Activated effector memory CD4-positive, alpha-beta T cell treated with Interleukin-2 at 50 U/mL for 16 hours (primary cell): ENCODE data around the gene GORASP1.

Source experiments
- DNase-seq: peaks from one replicate; pipeline ENCODE4 v3.0.0-alpha.2; 2020

The GORASP1 gene

DNA sequence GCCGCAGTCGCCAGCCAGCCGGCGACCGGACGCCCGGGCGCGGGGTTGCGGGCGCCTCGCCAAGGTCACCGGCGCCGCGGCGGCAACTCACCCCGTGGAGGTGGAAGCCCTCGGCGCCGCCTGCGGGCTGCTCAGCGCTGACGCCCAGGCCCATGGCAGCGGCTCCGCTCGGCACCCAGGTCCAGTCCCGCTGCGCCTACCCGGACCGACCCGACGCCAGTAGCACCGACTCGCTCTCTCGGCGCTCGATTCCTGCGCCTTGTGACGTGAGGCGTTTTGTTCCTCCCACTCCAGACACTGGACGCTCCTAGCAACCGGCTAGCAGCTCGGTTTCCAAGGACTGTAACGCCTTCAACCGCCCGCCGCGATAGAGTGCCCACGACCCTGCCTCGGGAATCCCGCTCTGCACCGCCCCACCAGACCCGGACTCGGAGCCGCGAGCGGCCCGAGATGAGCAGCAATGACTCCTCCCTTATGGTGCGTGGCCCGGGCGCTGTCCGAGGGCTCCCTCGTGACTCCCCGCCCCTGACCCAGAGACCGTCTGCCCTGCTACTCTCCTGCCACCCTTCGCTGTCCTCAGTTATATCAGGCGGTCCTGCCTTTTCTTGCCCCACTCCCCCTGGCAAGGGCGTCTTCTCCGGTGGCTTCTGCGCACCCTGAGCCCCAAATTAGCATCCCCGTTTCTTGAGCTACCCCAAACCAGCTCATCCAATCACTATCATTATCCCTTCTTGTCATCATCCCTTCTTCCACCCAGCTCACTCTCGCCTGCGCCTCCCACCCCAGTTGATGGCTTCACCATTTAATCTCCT lies at the start of gene GORASP1, which contains the start of gene TTC21A:
Gene GORASP1 (minus strand): TSS at position 240 of the 812 bp plus-strand sequence. CDS start 86 bp downstream, at position 154.
Gene TTC21A (plus strand): TSS at position 293 of the 812 bp plus-strand sequence. CDS start 158 bp downstream, at position 451.
- peak; percentile 40 for DNase-seq

GRCh38 chr3:39156421-39156820 lies 49.0 kb upstream of the GORASP1 start:
- no peak for DNase-seq

DNA sequence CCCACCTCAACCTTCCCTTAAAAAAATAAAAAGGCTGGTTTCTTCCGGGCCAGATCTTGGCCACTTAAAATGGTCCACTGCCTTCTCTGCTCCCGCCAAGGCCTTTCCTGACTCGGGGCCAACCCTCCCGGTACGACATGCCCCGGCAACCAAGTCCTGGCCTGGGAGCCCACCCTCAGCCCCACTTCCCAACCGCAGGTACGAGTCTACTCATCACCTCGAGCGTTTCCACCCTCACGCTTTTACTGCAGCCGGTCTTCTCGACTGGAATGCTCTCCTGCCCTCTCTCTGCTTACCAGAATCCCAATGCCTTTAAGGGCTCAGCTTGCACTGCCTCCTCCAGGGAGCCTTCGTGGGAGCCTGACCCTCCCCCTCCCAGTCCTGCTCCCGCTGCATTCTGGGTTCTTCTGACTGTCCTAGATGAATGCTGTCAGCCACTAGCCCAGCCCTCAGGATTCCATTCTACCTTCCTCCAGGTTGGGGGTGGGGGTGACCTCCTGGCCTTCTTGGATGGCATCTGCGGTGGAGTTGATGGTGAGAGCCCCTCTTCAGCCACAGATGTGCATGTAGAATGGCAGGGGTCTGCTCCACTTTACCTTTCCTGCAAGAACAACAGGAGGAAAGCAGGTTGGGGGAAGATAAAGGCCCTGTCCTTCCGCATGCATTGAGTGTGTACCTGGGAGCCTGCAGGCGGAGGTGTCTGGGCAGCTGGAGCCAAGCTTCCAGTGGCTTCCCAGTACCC lies 47.0 kb upstream of the GORASP1 start:
- DNase-seq: no peak

DNA sequence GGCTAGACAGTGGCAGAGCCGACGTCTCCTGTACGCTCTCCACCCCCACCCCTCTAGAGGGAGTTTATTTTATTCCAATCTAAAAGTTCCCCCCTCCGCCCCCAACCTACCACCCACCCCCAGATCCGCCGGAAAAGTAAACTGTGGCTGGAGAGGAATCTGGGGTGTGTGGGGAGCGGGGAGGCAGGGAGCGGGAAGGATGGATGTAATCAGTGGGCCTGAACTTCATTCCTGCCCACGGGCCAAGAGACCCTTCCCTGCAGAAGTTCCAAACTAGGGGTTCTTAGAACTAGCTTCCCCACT lies 46.5 kb upstream of the GORASP1 start:
- DNase-seq: no peak

DNA sequence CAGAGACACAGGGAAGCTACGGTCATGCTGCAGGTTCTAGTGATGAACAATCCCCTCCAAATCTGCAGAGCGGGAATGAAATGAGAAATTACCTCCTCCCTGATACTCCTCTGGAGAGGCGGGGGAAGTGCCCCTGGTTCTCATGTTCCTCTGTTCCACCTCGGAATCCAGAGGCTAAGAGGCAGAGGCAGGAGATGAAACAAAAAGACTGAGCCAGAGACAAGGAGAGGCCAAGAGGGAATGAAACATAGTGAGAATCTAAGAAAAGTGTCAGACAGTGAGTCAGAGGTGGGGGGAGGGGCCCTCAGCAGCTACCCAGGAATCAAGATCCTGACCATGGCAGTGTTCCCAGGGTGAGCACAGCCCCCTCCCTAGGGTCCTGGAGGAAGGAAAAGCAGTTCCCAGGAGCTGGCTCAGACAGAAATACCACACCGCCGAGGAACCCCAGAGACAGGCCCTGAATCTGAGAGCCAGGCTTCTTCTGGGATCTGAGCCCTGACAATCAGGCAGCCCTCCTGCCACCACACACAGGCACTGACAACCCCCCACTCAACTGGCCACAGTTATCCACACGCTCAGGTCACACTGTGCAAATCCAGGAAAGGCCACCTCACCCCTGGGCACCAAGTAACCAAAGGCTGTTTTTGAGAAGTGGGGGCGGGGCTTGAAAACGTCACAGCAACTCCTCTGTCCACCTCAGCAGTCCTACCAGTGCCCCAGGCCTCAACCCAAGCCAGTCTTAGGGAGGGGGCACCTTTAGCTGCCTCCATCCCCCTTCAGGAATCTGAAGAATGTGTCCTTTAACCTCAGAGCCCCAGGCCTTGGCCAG lies 43.6 kb upstream of the GORASP1 start:
- DNase-seq: no peak

DNA sequence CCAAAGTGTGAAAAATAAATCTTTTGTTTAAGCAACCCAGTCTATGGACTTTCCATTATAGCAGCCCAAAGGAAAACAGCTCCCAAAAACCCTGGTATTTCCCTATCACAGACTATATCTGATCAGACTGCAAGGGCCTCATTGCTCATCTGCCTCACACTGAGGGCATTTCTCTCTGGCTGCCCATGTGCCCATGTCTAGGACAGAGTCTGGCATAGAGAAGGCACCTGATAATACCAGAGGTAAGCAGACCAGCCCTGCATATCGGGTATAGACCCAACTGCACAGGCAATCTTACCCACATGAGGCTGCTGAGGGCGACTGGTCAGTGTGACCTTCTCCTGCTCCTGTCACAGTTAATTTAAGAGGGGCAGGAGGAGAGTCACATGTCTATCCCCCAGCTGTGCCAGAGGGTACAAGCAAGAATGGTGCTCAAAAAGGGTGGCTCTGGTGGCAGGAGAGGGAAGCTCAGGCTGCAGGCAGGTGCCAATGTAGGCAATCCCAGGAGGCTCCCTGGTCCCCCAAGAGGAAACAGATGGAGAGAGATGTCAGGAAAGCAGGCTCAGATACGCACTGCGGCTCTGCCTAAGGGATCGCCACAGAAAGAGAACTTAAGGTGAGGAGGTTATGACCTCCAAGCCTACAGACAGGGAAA lies 42.8 kb upstream of the GORASP1 start:
- DNase-seq: no peak

DNA sequence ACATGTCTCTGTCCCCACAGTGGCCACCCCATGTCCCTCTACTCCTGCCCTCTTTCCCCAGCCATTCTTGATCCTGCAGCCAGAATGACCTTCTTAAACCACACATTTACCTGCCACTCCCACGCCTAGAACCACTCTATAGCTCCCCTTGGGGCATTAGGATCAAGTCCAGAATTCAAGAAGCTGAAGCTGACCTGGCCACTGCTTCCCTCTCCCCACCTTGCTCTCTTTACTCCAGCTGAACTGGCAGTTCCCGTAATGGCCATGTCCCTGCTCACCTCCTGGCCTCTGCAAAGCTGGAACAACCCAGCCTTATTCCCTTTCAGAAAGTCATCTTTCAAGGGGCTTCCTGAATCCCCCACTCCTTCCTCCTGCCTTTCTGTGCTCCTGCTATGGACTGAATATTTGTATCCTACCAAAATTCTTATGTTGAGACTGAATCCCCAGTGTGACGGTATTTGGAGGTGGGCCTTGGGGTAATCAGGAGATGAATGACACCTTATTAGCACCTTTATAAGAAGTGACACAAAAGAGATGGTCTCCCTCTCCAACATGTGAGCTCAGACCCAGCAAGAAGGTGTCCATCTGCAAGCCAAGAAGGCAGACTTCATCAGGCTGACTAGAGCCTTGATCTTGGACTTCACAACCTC lies 42.2 kb upstream of the GORASP1 start:
- no peak for DNase-seq

DNA sequence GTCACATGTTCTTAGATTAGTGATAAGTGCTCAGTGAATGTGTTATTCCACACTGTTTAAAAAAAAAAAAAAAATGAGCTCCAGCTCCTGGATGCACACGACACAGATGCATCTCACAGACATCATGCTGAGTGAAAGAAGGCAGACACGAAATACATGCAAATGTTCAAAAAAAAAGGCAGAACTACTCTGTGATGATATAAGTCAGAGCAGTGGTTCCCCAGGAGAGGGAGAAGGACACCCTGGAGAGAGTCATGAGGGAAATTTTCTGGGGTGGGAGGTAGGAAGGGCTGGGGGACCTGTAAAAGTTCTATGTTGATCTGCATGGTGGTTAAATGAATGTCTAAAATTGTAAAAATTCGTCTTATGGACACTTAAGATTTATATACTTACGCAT lies 41.6 kb upstream of the GORASP1 start:
- DNase-seq: no peak

- no peak for DNase-seq
These were observed 41.1 kb upstream of the GORASP1 start for GRCh38 chr3:39148435-39149058.

DNA sequence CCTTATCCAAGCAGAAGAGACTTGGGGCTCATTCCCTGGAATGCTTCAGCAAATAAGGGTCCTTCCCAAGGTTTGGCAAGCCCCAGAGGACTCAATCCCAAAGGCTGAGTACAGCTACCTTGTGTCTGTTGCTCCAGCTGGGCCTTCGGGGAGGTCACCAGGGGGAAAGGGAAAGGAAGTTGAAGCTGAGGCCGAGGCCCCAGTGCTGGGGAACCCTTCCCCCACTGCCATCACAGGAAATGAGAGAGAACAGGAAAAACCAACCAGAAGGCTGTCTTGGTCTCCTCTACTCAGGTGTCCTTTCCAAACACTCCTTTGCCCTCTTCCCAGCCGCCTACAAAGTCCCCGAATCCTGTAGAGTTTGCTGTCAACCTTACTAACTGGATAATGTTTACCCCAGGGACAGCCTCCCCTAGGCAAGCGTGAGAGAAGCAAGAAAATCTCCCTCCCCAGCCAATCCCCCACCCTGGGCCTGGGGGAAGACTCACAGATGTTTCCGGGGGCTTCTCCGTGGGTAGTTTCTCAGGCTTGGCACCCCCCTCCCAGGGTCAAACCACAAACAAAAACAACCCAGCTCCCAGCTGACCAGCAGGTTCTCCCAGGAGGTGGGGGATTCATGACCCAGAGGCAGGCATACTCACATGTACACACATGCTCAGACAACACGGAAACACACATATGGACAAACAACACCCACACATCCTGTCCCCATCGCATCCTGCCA lies 40.4 kb upstream of the GORASP1 start:
- DNase-seq: no peak

DNA sequence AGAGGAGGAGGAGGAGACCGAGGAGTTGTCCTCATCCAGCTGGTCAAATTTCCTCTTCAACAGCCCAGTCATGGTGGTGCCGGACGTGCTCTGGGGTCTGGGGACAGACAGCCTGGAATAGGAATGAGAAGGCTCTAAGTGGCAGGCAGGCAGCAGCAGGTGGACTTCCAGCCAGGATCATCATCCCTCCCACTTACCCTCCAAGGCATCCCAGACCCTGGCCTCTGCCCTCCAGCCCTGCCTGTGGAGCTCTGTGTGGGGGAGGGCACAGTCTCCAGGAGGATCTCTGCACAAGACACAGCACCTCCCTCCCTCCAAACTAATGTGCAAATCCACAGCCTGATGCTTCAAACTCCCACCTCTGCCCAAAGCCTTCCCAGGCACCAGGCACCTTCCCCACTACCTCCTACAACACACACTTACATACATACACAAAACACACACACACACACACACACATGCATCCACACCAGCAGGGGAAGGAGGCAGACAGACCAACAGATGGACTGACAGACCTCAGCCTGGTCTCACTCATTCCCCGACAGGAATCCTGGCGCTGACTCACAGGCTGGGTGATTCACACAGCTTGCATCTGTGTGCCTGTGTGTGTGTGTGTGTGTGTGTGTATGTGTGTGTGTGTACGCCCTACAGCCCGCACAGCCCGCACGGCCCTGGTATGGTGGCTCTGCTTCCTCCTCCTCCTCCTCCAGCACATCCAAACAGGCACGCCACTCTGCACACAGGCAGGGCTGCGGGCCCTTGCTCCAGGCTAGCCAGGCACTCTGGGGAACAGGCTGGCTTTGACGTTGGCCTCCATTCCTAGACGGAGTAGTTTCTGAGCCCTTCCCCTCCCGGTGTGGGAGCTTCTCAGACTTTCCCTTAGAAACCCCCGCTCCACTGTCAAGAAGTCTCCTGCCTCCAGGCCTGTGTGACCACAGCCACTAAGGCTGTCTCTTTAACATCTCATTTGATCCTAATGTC lies 39.5 kb upstream of the GORASP1 start:
- peak; percentile 63 for DNase-seq

- no peak for DNase-seq
These were observed 38.7 kb upstream of the GORASP1 start for GRCh38 chr3:39146083-39146501.

- DNase-seq: no peak
These were observed 37.4 kb upstream of the GORASP1 start for GRCh38 chr3:39144748-39145380.

DNA sequence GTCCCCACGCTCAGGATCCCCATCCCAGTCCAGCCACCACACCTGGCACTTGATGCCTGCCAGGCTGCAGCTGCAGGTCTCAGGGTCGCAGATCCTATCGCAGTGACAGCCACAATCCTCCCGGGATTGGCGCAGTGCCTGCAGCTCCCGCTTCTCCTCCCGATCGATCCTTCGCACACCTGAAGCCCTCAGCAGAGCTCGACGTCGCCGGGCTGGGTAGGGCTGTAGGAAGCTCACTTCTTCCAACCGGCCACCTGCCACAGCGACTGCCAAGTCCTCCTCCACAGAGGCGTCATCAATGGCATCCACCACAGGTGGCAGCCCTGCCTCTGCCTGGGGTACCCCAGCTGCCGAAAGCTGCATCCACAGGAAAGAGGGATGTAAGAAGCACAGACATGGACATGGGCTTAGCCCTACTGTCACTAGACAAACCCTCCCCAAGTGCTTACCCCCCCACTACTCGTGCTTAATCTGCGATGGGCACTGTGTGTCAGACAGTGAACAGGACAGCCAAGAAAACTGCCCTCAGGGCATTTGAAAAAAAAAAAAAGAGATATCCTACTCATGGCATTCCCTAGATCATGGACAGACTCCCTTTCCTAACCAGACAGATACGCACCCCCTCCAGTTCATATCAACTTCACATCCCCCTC lies 36.8 kb upstream of the GORASP1 start:
- no peak for DNase-seq

DNA sequence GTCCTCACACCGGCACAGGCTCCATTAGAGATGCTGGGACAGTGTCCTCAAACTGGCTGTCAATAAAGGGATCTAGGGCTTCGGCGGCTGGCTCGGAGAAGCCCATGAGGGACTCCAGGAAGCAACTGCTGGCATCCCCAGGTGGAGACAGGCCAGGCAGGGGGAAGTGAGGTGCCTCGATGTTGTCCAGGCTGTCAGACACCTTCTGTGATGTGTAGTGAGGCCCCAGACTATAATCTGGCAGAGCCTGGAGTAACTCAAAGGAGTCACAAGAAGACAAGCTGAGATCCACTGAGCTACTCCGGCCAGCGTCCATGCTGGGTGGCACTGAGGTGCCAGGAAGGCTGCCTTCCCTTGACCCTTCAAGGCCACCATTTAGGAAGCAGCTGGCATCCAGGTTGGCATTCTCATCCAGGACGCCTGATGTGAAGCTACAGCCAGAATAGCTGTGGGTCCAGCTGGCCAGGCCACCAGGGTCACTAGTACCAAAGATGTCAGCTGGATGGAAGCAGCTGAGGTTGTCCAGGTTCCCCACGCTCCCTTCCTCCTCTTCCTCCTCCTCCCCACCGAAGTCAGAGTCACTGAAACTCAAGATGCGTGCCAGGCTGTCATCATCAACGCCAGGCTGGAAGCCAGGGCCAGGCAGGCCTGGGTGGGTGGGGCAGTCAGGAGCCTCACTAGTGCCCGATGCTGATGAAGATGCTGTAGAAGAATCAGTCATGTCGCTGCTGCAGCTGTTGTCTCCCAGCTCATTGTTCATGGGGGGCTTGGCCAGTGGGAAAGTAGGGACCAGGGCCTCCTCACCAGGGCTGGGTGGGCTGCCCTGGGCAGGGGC lies 35.8 kb upstream of the GORASP1 start:
- no peak for DNase-seq

- DNase-seq: no peak
These were observed 34.6 kb upstream of the GORASP1 start for GRCh38 chr3:39142067-39142466.

- no peak for DNase-seq
These were observed 34.0 kb upstream of the GORASP1 start for GRCh38 chr3:39141171-39141995.
